KMS-11 (cell line): Measurements from ENCODE around the gene MPPED2.

Experiments used
- H2AFZ ChIP-seq: fragments of 200-600 bp; sonication (generic); 2 replicates; pipeline ENCODE4 v1.6.1; 2016; ENCODE audit warnings: antibody characterized with exemption, mixed run types, low read depth
- H3K27ac ChIP-seq: fragments of 200-600 bp; sonication (generic); 2 replicates; pipeline ENCODE4 v1.6.1; 2016; ENCODE audit warnings: mild to moderate bottlenecking, mixed run types
- H3K27me3 ChIP-seq: fragments of 200-600 bp; sonication (generic); 2 replicates; pipeline ENCODE4 v1.6.1; 2017; ENCODE audit warnings: mild to moderate bottlenecking, low read depth, mixed run types, moderate library complexity; ENCODE audit not compliant: insufficient read depth
- H3K36me3 ChIP-seq: fragments of 200-600 bp; sonication (generic); 2 replicates; pipeline ENCODE4 v1.6.1; 2017; ENCODE audit warnings: mild to moderate bottlenecking, mixed run types; ENCODE audit not compliant: insufficient read depth
- H3K4me1 ChIP-seq: fragments of 200-600 bp; sonication (generic); 2 replicates; pipeline ENCODE4 v1.6.1; 2016; ENCODE audit warnings: mild to moderate bottlenecking, low read depth, mixed run types; ENCODE audit not compliant: poor library complexity, severe bottlenecking
- H3K4me2 ChIP-seq: fragments of 200-600 bp; sonication (generic); 2 replicates; pipeline ENCODE4 v1.7.0; 2016; ENCODE audit warnings: mild to moderate bottlenecking, mixed run types
- H3K4me3 ChIP-seq: fragments of 200-600 bp; sonication (generic); IDR thresholded peaks from 2 replicates; pipeline ENCODE4 v1.6.1; 2017; ENCODE audit warnings: low read depth, low read length, mixed read lengths; ENCODE audit not compliant: insufficient read depth
- H3K79me2 ChIP-seq: fragments of 200-600 bp; sonication (generic); 2 replicates; pipeline ENCODE4 v1.6.1; 2016; ENCODE audit warnings: low read depth, mixed run types; ENCODE audit not compliant: insufficient read depth
- H3K9ac ChIP-seq: fragments of 200-600 bp; sonication (generic); 2 replicates; pipeline ENCODE4 v1.6.1; 2016; ENCODE audit warnings: mild to moderate bottlenecking, mixed run types
- H4K20me1 ChIP-seq: fragments of 200-600 bp; sonication (generic); 2 replicates; pipeline ENCODE4 v1.6.1; 2016; ENCODE audit warnings: mild to moderate bottlenecking, mixed run types; ENCODE audit not compliant: insufficient read depth
- CTCF ChIP-seq: fragments of 200-600 bp; sonication (generic); conservative IDR thresholded peaks from 2 replicates; pipeline ENCODE4 v1.6.1; 2017; ENCODE audit warnings: low read depth, mild to moderate bottlenecking, antibody characterized with exemption, low read length, moderate library complexity, mixed read lengths

The MPPED2 gene

GRCh38 chr11:30573951-30574350, 12.2 kb downstream of the MPPED2 start:
- Histone ChIP-seq H3K27me3 (no peaks in the 10 kb centered on the region), H2AFZ (no peak overlapping the region), H3K79me2 (no peaks in the 10 kb centered on the region), H3K36me3 (no peaks in the 10 kb centered on the region), H3K4me2 (no peak overlapping the region), H3K4me1 (no peaks in the 10 kb centered on the region), H3K27ac (no peak overlapping the region), H3K4me3 (no peak overlapping the region), H4K20me1 (no peaks in the 10 kb centered on the region), H3K9ac (no peak overlapping the region)
- no peak for TF ChIP-seq CTCF

- Histone ChIP-seq H3K36me3 (no peaks in the 10 kb centered on the region), H3K9ac (no peak overlapping the region), H3K4me2 (no peak overlapping the region), H3K79me2 (no peaks in the 10 kb centered on the region), H2AFZ (no peak overlapping the region), H4K20me1 (no peaks in the 10 kb centered on the region), H3K4me3 (no peak overlapping the region), H3K4me1 (no peaks in the 10 kb centered on the region), H3K27me3 (no peaks in the 10 kb centered on the region), H3K27ac (no peak overlapping the region)
- no peak for TF ChIP-seq CTCF
Measured at GRCh38 chr11:30568931-30569330, 17.2 kb downstream of the MPPED2 start.

- no peak overlapping the region for H2AFZ ChIP-seq
- H3K4me3 ChIP-seq = no peak overlapping the region
- no peaks in the 10 kb centered on the region for H3K79me2 ChIP-seq
- no peak overlapping the region for H3K27ac ChIP-seq
- H3K27me3 ChIP-seq = no peaks in the 10 kb centered on the region
- H3K9ac ChIP-seq = no peak overlapping the region
- H4K20me1 ChIP-seq = no peaks in the 10 kb centered on the region
- no peaks in the 10 kb centered on the region for H3K36me3 ChIP-seq
- no peak overlapping the region for H3K4me2 ChIP-seq
- TF ChIP-seq CTCF = no peak
- no peaks in the 10 kb centered on the region for H3K4me1 ChIP-seq
Measured at GRCh38 chr11:30567644-30568043, 18.5 kb downstream of the MPPED2 start.

- H3K9ac ChIP-seq = no peak overlapping the region
- H3K4me1 ChIP-seq = no peaks in the 10 kb centered on the region
- no peak overlapping the region for H3K4me2 ChIP-seq
- H3K4me3 ChIP-seq = no peak overlapping the region
- no peaks in the 10 kb centered on the region for H3K36me3 ChIP-seq
- H3K27me3 ChIP-seq = no peaks in the 10 kb centered on the region
- no peak overlapping the region for H2AFZ ChIP-seq
- H4K20me1 ChIP-seq = no peaks in the 10 kb centered on the region
- no peak for TF ChIP-seq CTCF
- no peaks in the 10 kb centered on the region for H3K79me2 ChIP-seq
- no peak overlapping the region for H3K27ac ChIP-seq
Measured at GRCh38 chr11:30567120-30567519, 19.0 kb downstream of the MPPED2 start.

GRCh38 chr11:30566482-30566881, 19.7 kb downstream of the MPPED2 start:
- no peaks in the 10 kb centered on the region for H3K27me3 ChIP-seq
- H3K36me3 ChIP-seq = no peaks in the 10 kb centered on the region
- H4K20me1 ChIP-seq = no peaks in the 10 kb centered on the region
- H3K27ac ChIP-seq = no peak overlapping the region
- no peak for TF ChIP-seq CTCF
- H2AFZ ChIP-seq = no peak overlapping the region
- no peaks in the 10 kb centered on the region for H3K4me1 ChIP-seq
- H3K9ac ChIP-seq = no peak overlapping the region
- H3K4me3 ChIP-seq = no peak overlapping the region
- H3K4me2 ChIP-seq = no peak overlapping the region
- H3K79me2 ChIP-seq = no peaks in the 10 kb centered on the region
